H1 (cell line): Measurements from ENCODE around the gene P3H2. TPM values are rescaled to one million over a fixed set of nuclear protein-coding genes. Genes with fewer than 3 reads are reported as not detected.
A peak's percentile ranks its signal among the peaks of the same experiment; 100 is the strongest.

Experiments
- CTCF ChIA-PET: fragments of 300-600 bp; sonication (Branson Sonifier 250); formaldehyde crosslinking; loops from one replicate; lab custom pipeline; 2021; ENCODE audit not compliant: partially characterized antibody; lab: Charles Lee
- POLR2A ChIA-PET: fragments of 300-600 bp; sonication (Branson Sonifier 250); formaldehyde crosslinking; loops from one replicate; lab custom pipeline; 2021; ENCODE audit warnings: inconsistent platforms; ENCODE audit not compliant: partially characterized antibody; lab: Charles Lee
- DNase-seq, 2 experiments: peaks; one replicate each; pipeline versions ENCODE4 v3.0.0 to v3.0.0-alpha.2; 2010 to 2022; ENCODE audit warnings: low spot score in 2 of 2, low read depth in 1 of 2, mixed read lengths in 1 of 2
- FAIRE-seq: peaks from 2 replicates; lab custom pipeline; 2011; peaks lifted over from hg19 to GRCh38; lab: Jason Lieb, UNC
- H2AFZ ChIP-seq: 2 replicates; pipeline ENCODE4 v1.8.1; 2012; ENCODE audit warnings: low read length, inconsistent platforms
- H2AK5ac ChIP-seq: 2 replicates; pipeline ENCODE4 v1.6.1; 2013; ENCODE audit warnings: low read depth, low read length
- H2BK120ac ChIP-seq: replicated peaks from 2 replicates; pipeline ENCODE3; 2013; ENCODE audit warnings: low read depth, low read length, inconsistent platforms
- H2BK12ac ChIP-seq: 2 replicates; pipeline ENCODE4 v1.6.1; 2013; ENCODE audit warnings: low read depth, low read length
- H2BK15ac ChIP-seq: 2 replicates; pipeline ENCODE4 v1.6.1; 2013; ENCODE audit warnings: low read length
- H2BK20ac ChIP-seq: 2 replicates; pipeline ENCODE4 v1.6.1; 2013; ENCODE audit warnings: low read length
- H2BK5ac ChIP-seq: 2 replicates; pipeline ENCODE4 v1.6.1; 2013; ENCODE audit warnings: low read depth, low read length
- H3K14ac ChIP-seq: 2 replicates; pipeline ENCODE4 v1.6.1; 2013; ENCODE audit warnings: inconsistent platforms; ENCODE audit not compliant: insufficient read length
- H3K18ac ChIP-seq: 2 replicates; pipeline ENCODE4 v1.6.1; 2013; ENCODE audit warnings: low read length; ENCODE audit errors: extremely low read depth
- H3K23ac ChIP-seq: 2 replicates; pipeline ENCODE4 v1.6.1; 2013; ENCODE audit warnings: inconsistent platforms; ENCODE audit not compliant: insufficient read length
- H3K23me2 ChIP-seq: 2 replicates; pipeline ENCODE4 v1.6.1; 2013; ENCODE audit warnings: low read depth, low read length
- H3K27ac ChIP-seq: 2 replicates; pipeline ENCODE4 v1.6.1; 2011; ENCODE audit warnings: low read depth, low read length, inconsistent platforms
- H3K27me3 ChIP-seq, 4 experiments: replicated peaks in 1 of 4; 1 replicate in 1 of 4; 2 replicates in 3 of 4; pipeline versions ENCODE4 v1.6.1 to v1.8.1; 2011 to 2013; ENCODE audit warnings: low read length in 3 of 4, mild to moderate bottlenecking in 3 of 4, inconsistent platforms in 2 of 4, mixed read lengths in 2 of 4, moderate library complexity in 1 of 4; ENCODE audit not compliant: control insufficient read depth in 3 of 4, insufficient read depth in 3 of 4; ENCODE audit errors: extremely low read depth in 1 of 4
- H3K36me3 ChIP-seq, 4 experiments: 2 replicates each; pipeline versions ENCODE4 v1.6.1 to v1.8.1; 2011 to 2013; ENCODE audit warnings: mild to moderate bottlenecking in 4 of 4, low read length in 3 of 4, moderate library complexity in 2 of 4, control low read depth in 1 of 4, inconsistent platforms in 1 of 4; ENCODE audit not compliant: insufficient read depth in 4 of 4, control insufficient read depth in 2 of 4
- H3K4ac ChIP-seq: replicated peaks from 2 replicates; pipeline ENCODE3; 2013; ENCODE audit warnings: low read length, low read depth, mixed read lengths, inconsistent platforms; ENCODE audit not compliant: insufficient read length
- H3K4me1 ChIP-seq, 4 experiments: replicated peaks in 1 of 4; 1 replicate in 1 of 4; 2 replicates in 3 of 4; pipeline versions ENCODE4 v1.6.1 to v1.8.1; 2011 to 2013; ENCODE audit warnings: low read length in 3 of 4, inconsistent platforms in 2 of 4, mixed read lengths in 1 of 4; ENCODE audit not compliant: insufficient read depth in 4 of 4, control insufficient read depth in 3 of 4
- H3K4me2 ChIP-seq, 2 experiments: 2 replicates each; pipeline versions ENCODE4 v1.6.1 to v1.8.1; 2011 to 2013; ENCODE audit warnings: low read depth in 2 of 2, low read length in 2 of 2, control low read depth in 1 of 2, inconsistent platforms in 1 of 2, mild to moderate bottlenecking in 1 of 2; ENCODE audit not compliant: insufficient read depth in 1 of 2
- H3K4me3 ChIP-seq, 4 experiments: fragments of 200-600, 300-600 bp in 1 of 4; sonication (generic), shearing (Covaris generic), sonication (Bioruptor Twin) in 1 of 4; 2 replicates each; pipeline versions ENCODE4 v1.5.1 to v1.8.1; 2011 to 2016; ENCODE audit warnings: low read length in 4 of 4, low read depth in 3 of 4, control low read depth in 2 of 4, inconsistent platforms in 2 of 4, mild to moderate bottlenecking in 2 of 4, mixed read lengths in 1 of 4, moderate library complexity in 1 of 4; ENCODE audit not compliant: insufficient read depth in 2 of 4; ENCODE audit errors: extremely low read depth in 1 of 4
- H3K56ac ChIP-seq: replicated peaks from 2 replicates; pipeline ENCODE3; 2013; ENCODE audit warnings: low read depth, mild to moderate bottlenecking, mixed read lengths, low read length, inconsistent platforms; ENCODE audit not compliant: insufficient read length
- H3K79me1 ChIP-seq: 2 replicates; pipeline ENCODE4 v1.6.1; 2013; ENCODE audit warnings: low read depth, low read length, control low read depth
- H3K79me2 ChIP-seq, 2 experiments: 2 replicates each; pipeline versions ENCODE4 v1.6.1 to v1.8.1; 2012 to 2013; ENCODE audit warnings: low read length in 2 of 2, mild to moderate bottlenecking in 2 of 2, inconsistent platforms in 1 of 2; ENCODE audit not compliant: insufficient read depth in 2 of 2, control insufficient read depth in 1 of 2
- H3K9ac ChIP-seq, 4 experiments: replicated peaks in 1 of 4; 1 replicate in 1 of 4; 2 replicates in 3 of 4; pipeline versions ENCODE4 v1.6.1 to v1.8.1; 2011 to 2013; ENCODE audit warnings: low read depth in 3 of 4, low read length in 3 of 4, control low read depth in 2 of 4, mild to moderate bottlenecking in 2 of 4, moderate library complexity in 2 of 4, inconsistent platforms in 1 of 4; ENCODE audit errors: extremely low read depth in 1 of 4
- H3K9me3 ChIP-seq, 2 experiments: 2 replicates each; pipeline versions ENCODE4 v1.6.1 to v1.8.1; 2012 to 2013; ENCODE audit warnings: mild to moderate bottlenecking in 2 of 2, moderate library complexity in 2 of 2, control low read depth in 1 of 2, inconsistent platforms in 1 of 2, low read depth in 1 of 2, low read length in 1 of 2, mixed read lengths in 1 of 2; ENCODE audit not compliant: insufficient read depth in 2 of 2
- H4K20me1 ChIP-seq, 2 experiments: replicated peaks in 1 of 2; 2 replicates each; pipeline versions ENCODE3 to v1.8.1; 2011 to 2013; ENCODE audit warnings: inconsistent platforms in 2 of 2, low read length in 2 of 2, mild to moderate bottlenecking in 1 of 2; ENCODE audit not compliant: insufficient read depth in 2 of 2, control insufficient read depth in 1 of 2
- H4K5ac ChIP-seq: 2 replicates; pipeline ENCODE4 v1.6.1; 2013; ENCODE audit warnings: low read length, low read depth, mixed read lengths, inconsistent platforms; ENCODE audit not compliant: insufficient read length
- H4K8ac ChIP-seq: 2 replicates; pipeline ENCODE4 v1.8.0; 2013; ENCODE audit warnings: mild to moderate bottlenecking, moderate library complexity, low read length, inconsistent platforms; ENCODE audit not compliant: insufficient read depth; ENCODE audit errors: extremely low read depth
- H4K91ac ChIP-seq: replicated peaks from 2 replicates; pipeline ENCODE3; 2013; ENCODE audit warnings: low read length, mixed read lengths, inconsistent platforms; ENCODE audit not compliant: insufficient read length
- RAD21 ChIP-seq, 2 experiments: IDR thresholded peaks in 1 of 2; conservative IDR thresholded peaks in 1 of 2; 2 replicates each; pipeline ENCODE4 v1.6.1; 2011; ENCODE audit warnings: low read depth in 2 of 2, low read length in 2 of 2, improper control_type of control experiment in 1 of 2, inconsistent platforms in 1 of 2, mild to moderate bottlenecking in 1 of 2, moderate library complexity in 1 of 2
- SP1 ChIP-seq: IDR thresholded peaks from 2 replicates; pipeline ENCODE4 v1.6.1; 2011; ENCODE audit warnings: low read depth, low read length
- SP2 ChIP-seq: IDR thresholded peaks from 2 replicates; pipeline ENCODE4 v1.6.1; 2012; ENCODE audit warnings: mild to moderate bottlenecking, low read length, inconsistent platforms
- SUZ12 ChIP-seq: fragments of 200-600 bp; sonication (generic); IDR thresholded peaks from 2 replicates; pipeline ENCODE4 v1.6.1; 2012; ENCODE audit warnings: mild to moderate bottlenecking, inconsistent platforms, low read length, moderate library complexity, mixed read lengths
- WGBS, 2 experiments: shearing (Covaris generic) in 1 of 2; methylation state at CpG; one replicate each; pipeline versions ENCODE4 v1.1.6 to v1.1.7; 2013 to 2015; ENCODE audit warnings: low lambda C conversion rate in 2 of 2, mixed read lengths in 2 of 2, inconsistent platforms in 1 of 2, low coverage in 1 of 2, missing lambda C conversion rate in 1 of 2; ENCODE audit not compliant: insufficient replicate concordance in 2 of 2, insufficient coverage in 1 of 2, insufficient read length in 1 of 2; ENCODE audit errors: extremely low coverage in 1 of 2, missing lambda C conversion rate in 1 of 2; 5-methylcytosine and 5-hydroxymethylcytosine counted together
- polyA plus RNA-seq, 7 experiments: library from polyadenylated mRNA; depleted of rRNA in 3 of 7; stranded (reverse) in 5 of 7; unstranded in 2 of 7; fragments of >200 nt in 5 of 7; fragments of 200-250 nt in 2 of 7; gene quantifications; 1 replicate in 5 of 7; 2 replicates in 1 of 7; 4 replicates in 1 of 7; pipeline versions ENCODE4 v1.2.1 to v1.2.3, GENCODE V29; 2011 to 2013; ENCODE audit warnings: missing spikeins in 2 of 7, mixed read lengths in 2 of 7
- total RNA-seq: library from RNA; stranded (reverse); fragmentation: NEBNext Ultra II Directional; extraction: Animal tissue kit (Norgen Biotek cat#: 25700); gene quantifications from 2 replicates; pipeline ENCODE4 v1.2.1, GENCODE V29; 2021
- TF ChIP-seq, protein P1 (sequence below), 3 experiments: IDR thresholded peaks; 1 replicate in 2 of 3; 2 replicates in 1 of 3; pipeline versions ENCODE4 v1.5.1 to v1.6.1; 2011; ENCODE audit warnings: low read length in 3 of 3, mild to moderate bottlenecking in 3 of 3, inconsistent platforms in 2 of 3, low read depth in 1 of 3, moderate library complexity in 1 of 3; ENCODE audit not compliant: insufficient read depth in 1 of 3; ENCODE audit errors: control extremely low read depth in 1 of 3

The P3H2 gene
- total and polyA plus RNA-seq, 2 of the 8 experiments (the other 6 are each of a cell fraction or from before 2014, with no cell fraction given) = 40.5 to 60.4 TPM

GRCh38 chr3:189967254-189967865 is 153.3 kb downstream of the P3H2 start:
- no peak overlapping the region for H4K91ac ChIP-seq
- ChIA-PET POLR2A (interaction anchor here (0.8 to 0.9 kb wide), 2 partner anchors 257 to 355 kb away, joined by 3 read pairs; partner anchors contain the start of gene CLDN1), CTCF (interaction anchor here (0.7 to 5.7 kb wide), 40 partner anchors 9 to 546 kb away, joined by 3 to 27 read pairs (median 4); partner anchors contain the start of genes CLDN1 and P3H2)
- H2AFZ ChIP-seq = no peak overlapping the region
- H2BK5ac ChIP-seq = no peak overlapping the region
- FAIRE-seq (peak; percentile 52), DNase-seq (no peak)
- H3K79me2 ChIP-seq = no peaks in the 10 kb centered on the region
- no peaks in the 10 kb centered on the region for H3K9me3 ChIP-seq
- no peak overlapping the region for H3K14ac ChIP-seq
- H3K4me2 ChIP-seq = no peak overlapping the region
- H3K27me3 ChIP-seq = no peaks in the 10 kb centered on the region
- no peak overlapping the region for H2BK120ac ChIP-seq
- H3K9ac ChIP-seq = no peak overlapping the region
- no peak overlapping the region for H3K4ac ChIP-seq
- no peak overlapping the region for H3K4me3 ChIP-seq
- 29% methylated on average over 5 of the region's 5 CpGs; no CpG with 5 or more reads in 1 of the 2 experiments for WGBS, 2 experiments
- H4K8ac ChIP-seq = no peak overlapping the region
- H2BK15ac ChIP-seq = no peak overlapping the region
- peaks cover 0 to 32% (median 21%) of the 10 kb centered on the region in 4 experiments; a peak in 6 of 8 replicates for H3K36me3 ChIP-seq
- no peak overlapping the region for H2AK5ac ChIP-seq
- H2BK20ac ChIP-seq = no peak overlapping the region
- no peaks in the 10 kb centered on the region for H3K79me1 ChIP-seq
- peaks cover 0 to under 1% (median 0%) of the 10 kb centered on the region in 4 experiments; a peak in 3 of 7 replicates for H3K4me1 ChIP-seq
- H3K23me2 ChIP-seq = no peaks in the 10 kb centered on the region
- no peak overlapping the region for H3K27ac ChIP-seq
- TF ChIP-seq, protein P1, sequence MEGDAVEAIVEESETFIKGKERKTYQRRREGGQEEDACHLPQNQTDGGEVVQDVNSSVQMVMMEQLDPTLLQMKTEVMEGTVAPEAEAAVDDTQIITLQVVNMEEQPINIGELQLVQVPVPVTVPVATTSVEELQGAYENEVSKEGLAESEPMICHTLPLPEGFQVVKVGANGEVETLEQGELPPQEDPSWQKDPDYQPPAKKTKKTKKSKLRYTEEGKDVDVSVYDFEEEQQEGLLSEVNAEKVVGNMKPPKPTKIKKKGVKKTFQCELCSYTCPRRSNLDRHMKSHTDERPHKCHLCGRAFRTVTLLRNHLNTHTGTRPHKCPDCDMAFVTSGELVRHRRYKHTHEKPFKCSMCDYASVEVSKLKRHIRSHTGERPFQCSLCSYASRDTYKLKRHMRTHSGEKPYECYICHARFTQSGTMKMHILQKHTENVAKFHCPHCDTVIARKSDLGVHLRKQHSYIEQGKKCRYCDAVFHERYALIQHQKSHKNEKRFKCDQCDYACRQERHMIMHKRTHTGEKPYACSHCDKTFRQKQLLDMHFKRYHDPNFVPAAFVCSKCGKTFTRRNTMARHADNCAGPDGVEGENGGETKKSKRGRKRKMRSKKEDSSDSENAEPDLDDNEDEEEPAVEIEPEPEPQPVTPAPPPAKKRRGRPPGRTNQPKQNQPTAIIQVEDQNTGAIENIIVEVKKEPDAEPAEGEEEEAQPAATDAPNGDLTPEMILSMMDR (IDR thresholded peaks at IDR 0.05; ENCODE audit: control extremely low read depth in 1 of 3, insufficient read depth in 1 of 3, low read depth in 1 of 3, low read length in 3 of 3) = peak in 2 of 3 experiments; percentile 62 to 73; a peak in 2 of 4 replicates
- no peak for TF ChIP-seq SUZ12
- no peak for TF ChIP-seq SP2
- no peak for TF ChIP-seq SP1
- TF ChIP-seq RAD21 (IDR thresholded peaks at IDR 0.05 in 1 of 2, conservative IDR thresholded peaks at IDR 0.05 in 1 of 2; ENCODE audit: low read depth in 2 of 2, low read length in 2 of 2) = peak; percentile 89 to 92
- TF ChIP-seq, all 59 proteins: peak for 2
- no peak overlapping the region for H4K5ac ChIP-seq
- no peak overlapping the region for H3K18ac ChIP-seq
- no peaks in the 10 kb centered on the region for H4K20me1 ChIP-seq
- H3K56ac ChIP-seq = no peak overlapping the region
- no peak overlapping the region for H3K23ac ChIP-seq
- no peak overlapping the region for H2BK12ac ChIP-seq
